SK-N-SH treated with all-trans-retinoic acid at 6 μM for 48 hours (cell line): ENCODE data around the gene ESF1.

ENCODE experiments used
- ATAC-seq: fragments of 200-7000 bp; cut with Tn5 transposase; 3 replicates; pipeline ENCODE4 v1.9.1; 2020; ENCODE audit warnings: mild to moderate bottlenecking, moderate library complexity
- ARNTL ChIP-seq: fragments of 450-650 bp; formaldehyde crosslinking; IDR thresholded peaks from 2 replicates; pipeline ENCODE4 v1.5.0; 2020; ENCODE audit warnings: low read depth, mild to moderate bottlenecking, moderate library complexity, borderline replicate concordance
- BACH2 ChIP-seq: fragments of 250-450 bp; sonication (Bioruptor Pico); IDR thresholded peaks from 2 replicates; pipeline ENCODE4 v1.9.0; 2021; ENCODE audit warnings: mild to moderate bottlenecking, borderline replicate concordance
- CSDC2 ChIP-seq: fragments of 250-450 bp; sonication (Bioruptor Pico); IDR thresholded peaks from 2 replicates; pipeline ENCODE4 v1.5.0; 2020; ENCODE audit warnings: mild to moderate bottlenecking, moderate library complexity
- GLIS3 ChIP-seq: fragments of 250-450 bp; sonication (Bioruptor Pico); IDR thresholded peaks from 2 replicates; pipeline ENCODE4 v1.5.0; 2020; ENCODE audit warnings: mild to moderate bottlenecking, moderate library complexity
- ISL1 ChIP-seq: fragments of 250-450 bp; sonication (Bioruptor Pico); IDR thresholded peaks from 2 replicates; pipeline ENCODE4 v2.1.2; 2022; ENCODE audit warnings: mild to moderate bottlenecking, moderate library complexity
- OSR1 ChIP-seq: fragments of 250-450 bp; sonication (Bioruptor Pico); IDR thresholded peaks from 2 replicates; pipeline ENCODE4 v1.8.0; 2022; ENCODE audit warnings: moderate library complexity, mild to moderate bottlenecking, inconsistent platforms
- PATZ1 ChIP-seq: fragments of 250-450 bp; sonication (Bioruptor Pico); IDR thresholded peaks from 2 replicates; pipeline ENCODE4 v1.8.0; 2020; ENCODE audit warnings: mild to moderate bottlenecking, moderate library complexity, borderline replicate concordance
- PPARA ChIP-seq: fragments of 250-450 bp; sonication (Bioruptor Pico); IDR thresholded peaks from 2 replicates; pipeline ENCODE4 v1.5.0; 2020; ENCODE audit warnings: mild to moderate bottlenecking, borderline replicate concordance
- SNAI2 ChIP-seq: fragments of 250-450 bp; sonication (Bioruptor Pico); IDR thresholded peaks from 2 replicates; pipeline ENCODE4 v1.5.0; 2020; ENCODE audit warnings: mild to moderate bottlenecking, moderate library complexity
- TCF4 ChIP-seq: fragments of 250-450 bp; sonication (Bioruptor Pico); IDR thresholded peaks from 2 replicates; pipeline ENCODE4 v1.8.0; 2021; ENCODE audit warnings: mild to moderate bottlenecking, moderate library complexity, borderline replicate concordance
- TOX ChIP-seq: fragments of 250-450 bp; sonication (Bioruptor Pico); IDR thresholded peaks from 2 replicates; pipeline ENCODE4 v1.8.0; 2021; ENCODE audit warnings: mild to moderate bottlenecking, moderate library complexity, borderline replicate concordance
- ZC3H10 ChIP-seq: fragments of 250-450 bp; sonication (Bioruptor Pico); IDR thresholded peaks from 2 replicates; pipeline ENCODE4 v1.5.1; 2021; ENCODE audit warnings: mild to moderate bottlenecking, moderate library complexity
- ZFP3 ChIP-seq: fragments of 250-450 bp; sonication (Bioruptor Pico); IDR thresholded peaks from 2 replicates; pipeline ENCODE4 v1.5.0; 2020; ENCODE audit warnings: mild to moderate bottlenecking, moderate library complexity
- ZFP30 ChIP-seq: fragments of 450-650 bp; formaldehyde crosslinking; IDR thresholded peaks from 2 replicates; pipeline ENCODE4 v1.5.0; 2022; ENCODE audit warnings: mild to moderate bottlenecking, moderate library complexity
- ZNF565 ChIP-seq: fragments of 450-650 bp; formaldehyde crosslinking; conservative IDR thresholded peaks from 2 replicates; pipeline ENCODE4 v1.5.0; 2020; ENCODE audit warnings: low read depth, mild to moderate bottlenecking, moderate library complexity
- ZNF70 ChIP-seq: fragments of 450-650 bp; formaldehyde crosslinking; IDR thresholded peaks from 2 replicates; pipeline ENCODE4 v1.5.0; 2020; ENCODE audit warnings: mild to moderate bottlenecking, moderate library complexity
- ZNF8 ChIP-seq: fragments of 450-650 bp; formaldehyde crosslinking; IDR thresholded peaks from 2 replicates; pipeline ENCODE4 v1.5.0; 2020; ENCODE audit warnings: mild to moderate bottlenecking, moderate library complexity
- TF ChIP-seq, protein P1 (sequence below): fragments of 250-450 bp; sonication (Bioruptor Pico); IDR thresholded peaks from 2 replicates; pipeline ENCODE4 v1.5.1; 2021; ENCODE audit warnings: mild to moderate bottlenecking, moderate library complexity
- TF ChIP-seq, protein P2 (sequence below): fragments of 250-450 bp; sonication (Bioruptor Pico); IDR thresholded peaks from 2 replicates; pipeline ENCODE4 v1.8.0; 2021; ENCODE audit warnings: low read depth, mild to moderate bottlenecking, moderate library complexity, borderline replicate concordance
- TF ChIP-seq, protein P3 (sequence below): fragments of 250-450 bp; sonication (Bioruptor Pico); IDR thresholded peaks from 2 replicates; pipeline ENCODE4 v1.5.0; 2020; ENCODE audit warnings: mild to moderate bottlenecking, moderate library complexity

ESF1 gene

GRCh38 chr20:13800728-13801134 lies 16.0 kb upstream of the ESF1 start (continued):
- TF ChIP-seq OSR1 (CRISPR knock-in tag) (no peak), ZFP3 (CRISPR knock-in tag) (0 out of 2 replicates have a peak, but pooled peaks have one; percentile 36)

- TF ChIP-seq CSDC2 (CRISPR knock-in tag): no peak
- TF ChIP-seq PATZ1 (CRISPR knock-in tag): no peak
- TF ChIP-seq TOX (CRISPR knock-in tag): no peak
- TF ChIP-seq ZNF70 (CRISPR knock-in tag): no peak
- TF ChIP-seq, protein P1, sequence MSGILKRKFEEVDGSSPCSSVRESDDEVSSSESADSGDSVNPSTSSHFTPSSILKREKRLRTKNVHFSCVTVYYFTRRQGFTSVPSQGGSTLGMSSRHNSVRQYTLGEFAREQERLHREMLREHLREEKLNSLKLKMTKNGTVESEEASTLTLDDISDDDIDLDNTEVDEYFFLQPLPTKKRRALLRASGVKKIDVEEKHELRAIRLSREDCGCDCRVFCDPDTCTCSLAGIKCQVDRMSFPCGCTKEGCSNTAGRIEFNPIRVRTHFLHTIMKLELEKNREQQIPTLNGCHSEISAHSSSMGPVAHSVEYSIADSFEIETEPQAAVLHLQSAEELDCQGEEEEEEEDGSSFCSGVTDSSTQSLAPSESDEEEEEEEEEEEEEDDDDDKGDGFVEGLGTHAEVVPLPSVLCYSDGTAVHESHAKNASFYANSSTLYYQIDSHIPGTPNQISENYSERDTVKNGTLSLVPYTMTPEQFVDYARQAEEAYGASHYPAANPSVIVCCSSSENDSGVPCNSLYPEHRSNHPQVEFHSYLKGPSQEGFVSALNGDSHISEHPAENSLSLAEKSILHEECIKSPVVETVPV (CRISPR knock-in tag): no peak
- no peak for TF ChIP-seq OSR1 (CRISPR knock-in tag)
- no peak for TF ChIP-seq SNAI2 (CRISPR knock-in tag)
- no peak for TF ChIP-seq ZC3H10 (CRISPR knock-in tag)
- no peak for TF ChIP-seq TCF4 (CRISPR knock-in tag)
- TF ChIP-seq BACH2 (CRISPR knock-in tag): no peak
- TF ChIP-seq ZFP3 (CRISPR knock-in tag): no peak
- TF ChIP-seq ZNF565 (CRISPR knock-in tag): no peak
- TF ChIP-seq, protein P2, sequence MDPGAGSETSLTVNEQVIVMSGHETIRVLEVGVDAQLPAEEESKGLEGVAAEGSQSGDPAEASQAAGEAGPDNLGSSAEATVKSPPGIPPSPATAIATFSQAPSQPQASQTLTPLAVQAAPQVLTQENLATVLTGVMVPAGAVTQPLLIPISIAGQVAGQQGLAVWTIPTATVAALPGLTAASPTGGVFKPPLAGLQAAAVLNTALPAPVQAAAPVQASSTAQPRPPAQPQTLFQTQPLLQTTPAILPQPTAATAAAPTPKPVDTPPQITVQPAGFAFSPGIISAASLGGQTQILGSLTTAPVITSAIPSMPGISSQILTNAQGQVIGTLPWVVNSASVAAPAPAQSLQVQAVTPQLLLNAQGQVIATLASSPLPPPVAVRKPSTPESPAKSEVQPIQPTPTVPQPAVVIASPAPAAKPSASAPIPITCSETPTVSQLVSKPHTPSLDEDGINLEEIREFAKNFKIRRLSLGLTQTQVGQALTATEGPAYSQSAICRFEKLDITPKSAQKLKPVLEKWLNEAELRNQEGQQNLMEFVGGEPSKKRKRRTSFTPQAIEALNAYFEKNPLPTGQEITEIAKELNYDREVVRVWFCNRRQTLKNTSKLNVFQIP (CRISPR knock-in tag): no peak
- no peak for TF ChIP-seq ZNF8 (CRISPR knock-in tag)
- TF ChIP-seq, protein P3, sequence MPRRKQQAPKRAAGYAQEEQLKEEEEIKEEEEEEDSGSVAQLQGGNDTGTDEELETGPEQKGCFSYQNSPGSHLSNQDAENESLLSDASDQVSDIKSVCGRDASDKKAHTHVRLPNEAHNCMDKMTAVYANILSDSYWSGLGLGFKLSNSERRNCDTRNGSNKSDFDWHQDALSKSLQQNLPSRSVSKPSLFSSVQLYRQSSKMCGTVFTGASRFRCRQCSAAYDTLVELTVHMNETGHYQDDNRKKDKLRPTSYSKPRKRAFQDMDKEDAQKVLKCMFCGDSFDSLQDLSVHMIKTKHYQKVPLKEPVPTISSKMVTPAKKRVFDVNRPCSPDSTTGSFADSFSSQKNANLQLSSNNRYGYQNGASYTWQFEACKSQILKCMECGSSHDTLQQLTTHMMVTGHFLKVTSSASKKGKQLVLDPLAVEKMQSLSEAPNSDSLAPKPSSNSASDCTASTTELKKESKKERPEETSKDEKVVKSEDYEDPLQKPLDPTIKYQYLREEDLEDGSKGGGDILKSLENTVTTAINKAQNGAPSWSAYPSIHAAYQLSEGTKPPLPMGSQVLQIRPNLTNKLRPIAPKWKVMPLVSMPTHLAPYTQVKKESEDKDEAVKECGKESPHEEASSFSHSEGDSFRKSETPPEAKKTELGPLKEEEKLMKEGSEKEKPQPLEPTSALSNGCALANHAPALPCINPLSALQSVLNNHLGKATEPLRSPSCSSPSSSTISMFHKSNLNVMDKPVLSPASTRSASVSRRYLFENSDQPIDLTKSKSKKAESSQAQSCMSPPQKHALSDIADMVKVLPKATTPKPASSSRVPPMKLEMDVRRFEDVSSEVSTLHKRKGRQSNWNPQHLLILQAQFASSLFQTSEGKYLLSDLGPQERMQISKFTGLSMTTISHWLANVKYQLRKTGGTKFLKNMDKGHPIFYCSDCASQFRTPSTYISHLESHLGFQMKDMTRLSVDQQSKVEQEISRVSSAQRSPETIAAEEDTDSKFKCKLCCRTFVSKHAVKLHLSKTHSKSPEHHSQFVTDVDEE: no peak
- no peak for TF ChIP-seq ARNTL (CRISPR knock-in tag)
- TF ChIP-seq, all 23 proteins: peak for 0
- ATAC-seq: peak; percentile 26; the same call in 1 of the 3 replicates
Measured at GRCh38 chr20:13799974-13800373, 15.3 kb upstream of the ESF1 start.

DNA sequence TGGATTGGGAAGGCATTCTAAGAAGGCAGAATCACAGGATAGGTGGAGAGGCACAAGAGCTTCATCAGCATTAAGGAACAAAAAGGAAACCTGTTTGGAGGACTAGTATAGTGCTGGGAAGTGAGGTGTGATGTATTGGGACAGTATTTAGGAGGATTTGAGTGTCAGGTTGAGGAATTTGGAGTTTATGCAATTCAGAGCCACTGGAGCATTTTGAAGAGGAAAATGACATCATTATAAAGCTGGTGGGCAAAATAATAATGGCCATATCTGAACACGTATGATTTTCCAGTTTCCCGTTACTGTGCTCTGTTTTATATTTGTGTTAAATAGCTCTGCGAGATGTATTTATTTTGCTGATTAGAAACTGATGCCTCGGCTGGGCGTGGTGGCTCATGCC lies 14.3 kb upstream of the ESF1 start:
- ATAC-seq: no peak
- TF ChIP-seq PATZ1 (CRISPR knock-in tag) (no peak), ZFP30 (CRISPR knock-in tag) (no peak), BACH2 (CRISPR knock-in tag) (no peak), TCF4 (CRISPR knock-in tag) (no peak), TOX (CRISPR knock-in tag) (no peak), ZNF565 (CRISPR knock-in tag) (no peak), ISL1 (CRISPR knock-in tag) (no peak), PPARA (CRISPR knock-in tag) (no peak), OSR1 (CRISPR knock-in tag) (no peak), GLIS3 (CRISPR knock-in tag) (no peak), SNAI2 (CRISPR knock-in tag) (no peak), CSDC2 (CRISPR knock-in tag) (no peak), ZC3H10 (CRISPR knock-in tag) (no peak), ZNF8 (CRISPR knock-in tag) (no peak), ZFP3 (CRISPR knock-in tag) (no peak)
- TF ChIP-seq, protein P1 (CRISPR knock-in tag): no peak
- TF ChIP-seq, protein P3: no peak
